ENCODE results near the gene BIRC6. TPM values are rescaled to one million over a fixed set of nuclear protein-coding genes. Genes with fewer than 3 reads are reported as not detected.

BIRC6 gene
- total and polyA plus RNA-seq, 2 of the 8 experiments (the other 6 are each of a cell fraction or from before 2014, with no cell fraction given): 32.5 to 69.5 TPM

- no peak for TF ChIP-seq SIN3A (conservative IDR thresholded peaks at IDR 0.05 in 1 of 2, IDR thresholded peaks at IDR 0.05 in 1 of 2; ENCODE audit: low read depth in 1 of 2, low read length in 2 of 2)
- no peak for TF ChIP-seq CREB1 (IDR thresholded peaks at IDR 0.05)
- TF ChIP-seq TAF1 (IDR thresholded peaks at IDR 0.05; ENCODE audit: low read depth, low read length): no peak
- no peak for TF ChIP-seq RFX5 (IDR thresholded peaks at IDR 0.05; ENCODE audit: borderline replicate concordance, low read depth, low read length)
- no peak for TF ChIP-seq TCF12 (IDR thresholded peaks at IDR 0.05; ENCODE audit: low read depth, low read length)
- no peak for TF ChIP-seq TBP (IDR thresholded peaks at IDR 0.05; ENCODE audit: low read depth, low read length)
- no peak for TF ChIP-seq SIX5 (IDR thresholded peaks at IDR 0.05; ENCODE audit: low read depth, low read length)
- TF ChIP-seq NANOG (IDR thresholded peaks at IDR 0.05; ENCODE audit: insufficient read depth, low read depth, low read length, poor library complexity, severe bottlenecking): no peak
- no peak for TF ChIP-seq JUN (IDR thresholded peaks at IDR 0.05; ENCODE audit: low read depth, low read length)
- TF ChIP-seq, protein P1, sequence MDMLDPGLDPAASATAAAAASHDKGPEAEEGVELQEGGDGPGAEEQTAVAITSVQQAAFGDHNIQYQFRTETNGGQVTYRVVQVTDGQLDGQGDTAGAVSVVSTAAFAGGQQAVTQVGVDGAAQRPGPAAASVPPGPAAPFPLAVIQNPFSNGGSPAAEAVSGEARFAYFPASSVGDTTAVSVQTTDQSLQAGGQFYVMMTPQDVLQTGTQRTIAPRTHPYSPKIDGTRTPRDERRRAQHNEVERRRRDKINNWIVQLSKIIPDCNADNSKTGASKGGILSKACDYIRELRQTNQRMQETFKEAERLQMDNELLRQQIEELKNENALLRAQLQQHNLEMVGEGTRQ (IDR thresholded peaks at IDR 0.05; ENCODE audit: low read length): no peak
Observed at GRCh38 chr2:32427672-32428610, 71.1 kb downstream of the BIRC6 start (continued).

All from H1 (cell line).